IMR-90 (cell line): ENCODE data around the gene EGFL8. TPM values are rescaled to one million over a fixed set of nuclear protein-coding genes. Genes with fewer than 3 reads are reported as not detected.

Experiments
- ATAC-seq: fragments of 200-7000 bp; cut with Tn5 transposase; 2 replicates; pipeline ENCODE4 v1.9.1; 2020; ENCODE audit warnings: low read depth, mild to moderate bottlenecking, moderate library complexity
- BruUV-seq: library from RNA; stranded (reverse); fragments of 400-500 nt; replicated peaks from 2 replicates; lab custom pipeline; 2021; lab: Mats Ljungman, UMichigan
- CTCF ChIA-PET: fragments of 300-600 bp; formaldehyde crosslinking; extraction: SDS; loops from one replicate; lab custom pipeline; 2021; ENCODE audit warnings: antibody characterized with exemption; lab: Yijun Ruan, JAX
- POLR2A ChIA-PET: fragments of 300-600 bp; sonication (Branson Sonifier 250); formaldehyde crosslinking; loops from one replicate; lab custom pipeline; 2022; ENCODE audit warnings: antibody characterized with exemption; ENCODE audit not compliant: unreplicated experiment; lab: Charles Lee
- DNase-seq: peaks from one replicate; pipeline ENCODE4 v3.0.0; 2013
- H2AFZ ChIP-seq: replicated peaks from 2 replicates; pipeline ENCODE3; 2013; ENCODE audit warnings: low read length, mild to moderate bottlenecking; ENCODE audit not compliant: poor library complexity
- H2AK5ac ChIP-seq: 2 replicates; pipeline ENCODE4 v1.6.1; 2013; ENCODE audit warnings: low read depth, low read length, inconsistent platforms
- H2AK9ac ChIP-seq: replicated peaks from 2 replicates; pipeline ENCODE3; 2013; ENCODE audit warnings: mild to moderate bottlenecking, low read depth, low read length, moderate library complexity; ENCODE audit not compliant: poor library complexity
- H2BK120ac ChIP-seq: 2 replicates; pipeline ENCODE4 v1.6.1; 2013; ENCODE audit warnings: low read depth, low read length, inconsistent platforms
- H2BK15ac ChIP-seq: 3 replicates; pipeline ENCODE4 v1.6.1; 2013; ENCODE audit warnings: low read depth, low read length, inconsistent platforms
- H2BK20ac ChIP-seq: 2 replicates; pipeline ENCODE4 v1.6.1; 2013; ENCODE audit warnings: low read depth, mild to moderate bottlenecking, inconsistent platforms, low read length, moderate library complexity
- H2BK5ac ChIP-seq: 2 replicates; pipeline ENCODE4 v1.6.1; 2013; ENCODE audit warnings: mild to moderate bottlenecking, low read depth, low read length, inconsistent platforms; ENCODE audit not compliant: poor library complexity, severe bottlenecking
- H3K14ac ChIP-seq: replicated peaks from 2 replicates; pipeline ENCODE4 v1.6.1; 2013; ENCODE audit warnings: low read depth, low read length, inconsistent platforms
- H3K18ac ChIP-seq: 2 replicates; pipeline ENCODE4 v1.6.1; 2013; ENCODE audit warnings: low read depth, low read length, control low read depth
- H3K23ac ChIP-seq: 2 replicates; pipeline ENCODE4 v1.6.1; 2013; ENCODE audit warnings: low read depth, low read length, inconsistent platforms
- H3K27ac ChIP-seq: 2 replicates; pipeline ENCODE4 v1.5.1; 2013; ENCODE audit warnings: mild to moderate bottlenecking, control low read depth, low read length; ENCODE audit not compliant: insufficient read depth
- H3K27me3 ChIP-seq: 2 replicates; pipeline ENCODE4 v1.6.1; 2013; ENCODE audit warnings: low read length; ENCODE audit not compliant: control insufficient read depth, insufficient read depth
- H3K36me3 ChIP-seq: 2 replicates; pipeline ENCODE4 v1.6.1; 2013; ENCODE audit warnings: low read length, mixed read lengths; ENCODE audit not compliant: control insufficient read depth, insufficient read depth
- H3K4ac ChIP-seq: 2 replicates; pipeline ENCODE4 v1.6.1; 2013; ENCODE audit warnings: low read depth, low read length, inconsistent platforms
- H3K4me1 ChIP-seq: 2 replicates; pipeline ENCODE4 v1.6.1; 2013; ENCODE audit warnings: low read length, mixed read lengths; ENCODE audit not compliant: control insufficient read depth, insufficient read depth
- H3K4me2 ChIP-seq: 2 replicates; pipeline ENCODE4 v1.6.1; 2013; ENCODE audit warnings: low read depth, mild to moderate bottlenecking, control low read depth, low read length, moderate library complexity
- H3K4me3 ChIP-seq: 2 replicates; pipeline ENCODE4 v1.5.1; 2013; ENCODE audit warnings: low read depth, mild to moderate bottlenecking, control low read depth, low read length, moderate library complexity; ENCODE audit not compliant: insufficient read depth
- H3K56ac ChIP-seq: 2 replicates; pipeline ENCODE4 v1.6.1; 2013; ENCODE audit warnings: low read length, inconsistent platforms; ENCODE audit not compliant: insufficient read depth; ENCODE audit errors: extremely low read depth
- H3K79me1 ChIP-seq, 2 experiments: 2 replicates each; pipeline ENCODE4 v1.6.1; 2013; ENCODE audit warnings: low read length in 2 of 2, inconsistent platforms in 1 of 2, low read depth in 1 of 2
- H3K9ac ChIP-seq: 2 replicates; pipeline ENCODE4 v1.6.1; 2013; ENCODE audit warnings: low read depth, low read length, control low read depth
- H3K9me1 ChIP-seq: 2 replicates; pipeline ENCODE4 v1.6.1; 2013; ENCODE audit warnings: low read length, inconsistent platforms; ENCODE audit not compliant: insufficient read depth
- H3K9me3 ChIP-seq: 2 replicates; pipeline ENCODE4 v1.6.1; 2013; ENCODE audit warnings: low read length; ENCODE audit not compliant: control insufficient read depth, insufficient read depth
- H4K20me1 ChIP-seq: 2 replicates; pipeline ENCODE4 v1.6.1; 2013; ENCODE audit warnings: low read length, inconsistent platforms; ENCODE audit not compliant: insufficient read depth
- H4K5ac ChIP-seq: 2 replicates; pipeline ENCODE4 v1.6.1; 2013; ENCODE audit warnings: mild to moderate bottlenecking, low read depth, low read length, control low read depth
- H4K8ac ChIP-seq, 2 experiments: 2 replicates each; pipeline ENCODE4 v1.6.1; 2013; ENCODE audit warnings: low read depth in 2 of 2, low read length in 2 of 2, control low read depth in 1 of 2, inconsistent platforms in 1 of 2
- H4K91ac ChIP-seq: 2 replicates; pipeline ENCODE4 v1.6.1; 2013; ENCODE audit warnings: low read depth, low read length, inconsistent platforms; ENCODE audit not compliant: insufficient read depth
- CEBPB ChIP-seq: IDR thresholded peaks from 2 replicates; pipeline ENCODE4 v1.6.1; 2012; ENCODE audit warnings: low read depth, low read length, improper control_type of control experiment
- CHD1 ChIP-seq: IDR thresholded peaks from 2 replicates; pipeline ENCODE4 v1.6.1; 2012; ENCODE audit warnings: low read depth, low read length, improper control_type of control experiment
- ELK1 ChIP-seq: fragments of 150-350 bp; IDR thresholded peaks from 2 replicates; pipeline ENCODE4 v1.6.1; 2016; ENCODE audit warnings: low read depth, mild to moderate bottlenecking, low read length, moderate library complexity, borderline replicate concordance
- MXI1 ChIP-seq: IDR thresholded peaks from 2 replicates; pipeline ENCODE4 v1.6.1; 2012; ENCODE audit warnings: low read depth, mild to moderate bottlenecking, low read length, moderate library complexity, borderline replicate concordance
- NFE2L2 ChIP-seq: fragments of 150-350 bp; IDR thresholded peaks from 2 replicates; pipeline ENCODE4 v1.6.1; 2016; ENCODE audit warnings: low read depth, mild to moderate bottlenecking, low read length
- POLR2A ChIP-seq: IDR thresholded peaks from 2 replicates; pipeline ENCODE4 v1.6.1; 2012; ENCODE audit warnings: mild to moderate bottlenecking, low read depth, low read length
- RCOR1 ChIP-seq: IDR thresholded peaks from 2 replicates; pipeline ENCODE4 v1.6.1; 2012; ENCODE audit warnings: mild to moderate bottlenecking, low read length, improper control_type of control experiment; ENCODE audit not compliant: insufficient replicate concordance
- SMC3 ChIP-seq: fragments of 150-350 bp; IDR thresholded peaks from 2 replicates; pipeline ENCODE4 v1.6.1; 2016; ENCODE audit warnings: low read depth, mild to moderate bottlenecking, antibody characterized with exemption, low read length, moderate library complexity
- WGBS, 2 experiments: methylation state at CpG; one replicate each; pipeline versions ENCODE4 v1.1.5 to v1.1.7; 2013; ENCODE audit warnings: missing lambda C conversion rate in 2 of 2; ENCODE audit not compliant: insufficient read length in 1 of 2; ENCODE audit errors: extremely low coverage in 2 of 2; 5-methylcytosine and 5-hydroxymethylcytosine counted together
- dilution Hi-C: fragments of 300-500 bp; cut with HindIII; formaldehyde crosslinking; loops from one replicate; pipeline ENCODE4 v1.14.3; 2018; ENCODE audit warnings: low sequenced_read_pairs; ENCODE audit not compliant: unreplicated experiment
- in situ Hi-C: fragments of 300-500 bp; cut with MboI; formaldehyde crosslinking; loops from 3 replicates; pipeline ENCODE4 v1.14.3; 2019; ENCODE audit warnings: low sequenced_read_pairs, inconsistent platforms, mixed read lengths
- intact Hi-C: fragments of 100-400 bp; cut with micrococcal nuclease; formaldehyde crosslinking; loops from 2 replicates; pipeline ENCODE4 v1.10.0; 2022
- polyA plus RNA-seq, 3 experiments: library from polyadenylated mRNA; depleted of rRNA; stranded (reverse); fragments of >200 nt; gene quantifications; 2 replicates each; pipeline ENCODE4 v1.2.3, GENCODE V29; 2012; ENCODE audit warnings: low replicate concordance in 1 of 3
- total RNA-seq: library from RNA; depleted of rRNA; stranded (reverse); fragments of >200 nt; gene quantifications from 2 replicates; pipeline ENCODE4 v1.2.3, GENCODE V29; 2012

EGFL8 gene
- total and polyA plus RNA-seq, 2 of the 4 experiments (the other 2 are of a cell fraction): 0.18 to 4.7 TPM

DNA sequence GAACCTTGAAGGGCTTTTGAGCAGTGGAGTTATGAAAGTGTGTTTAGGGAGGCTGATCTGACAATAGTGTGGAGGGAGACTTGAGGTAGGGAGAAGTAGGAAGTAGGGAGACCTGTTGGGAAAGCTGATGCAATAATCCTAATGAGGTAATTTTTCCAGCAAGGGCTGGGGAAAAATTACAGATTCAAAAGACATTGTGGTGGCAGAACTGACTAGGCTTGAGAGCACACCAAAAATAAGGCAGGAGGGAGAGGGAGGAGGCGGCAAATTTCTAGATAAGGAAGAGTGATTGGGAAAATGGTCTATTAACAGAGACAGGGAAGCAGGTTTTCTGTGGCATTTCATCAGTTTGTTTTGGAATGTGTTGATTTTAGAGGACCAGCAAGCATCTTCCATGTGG is 18.1 kb upstream of the EGFL8 start:
- H4K5ac ChIP-seq: no peak overlapping the region
- H3K36me3 ChIP-seq: peaks cover 2% of the 10 kb centered on the region; the same call in 1 of the 2 replicates
- no peak overlapping the region for H3K18ac ChIP-seq
- H3K23ac ChIP-seq: no peak overlapping the region
- H3K79me1 ChIP-seq: no peaks in the 10 kb centered on the region
- H4K20me1 ChIP-seq: no peaks in the 10 kb centered on the region
- peaks cover 4% of the 10 kb centered on the region; the same call in 1 of the 2 replicates for H3K4me1 ChIP-seq
- ChIA-PET POLR2A (no interaction called here), CTCF (interaction anchor here (0.9 kb wide), 2 partner anchors 10 kb away, joined by 3 to 4 read pairs; no protein-coding TSS in a partner anchor)
- peaks cover 2% of the 10 kb centered on the region; the same call in 1 of the 2 replicates for H3K9me3 ChIP-seq
- no peak for ATAC-seq
- intact Hi-C loops (no loop called here), in situ Hi-C loops (no loop called here), dilution Hi-C loops (no loop called here)
- peaks cover 27% of the 10 kb centered on the region for H3K27me3 ChIP-seq
- H3K27ac ChIP-seq: no peak overlapping the region
- H3K4me3 ChIP-seq: no peak overlapping the region
- no peak for DNase-seq
- H3K56ac ChIP-seq: no peak overlapping the region
- H2AK9ac ChIP-seq: no peak overlapping the region
- H3K14ac ChIP-seq: no peak overlapping the region
- H3K9ac ChIP-seq: 0 out of 2 replicates have a peak overlapping the region, but pooled peaks have one; percentile 17
- H3K9me1 ChIP-seq: 0 out of 2 replicates have a peak, but pooled peaks cover 3% of the 10 kb centered on the region
- H2BK15ac ChIP-seq: no peak overlapping the region; the same call in 2 of the 3 replicates
- H3K4ac ChIP-seq: no peak overlapping the region
- TF ChIP-seq POLR2A (no peak), SMC3 (no peak), ELK1 (no peak), MXI1 (no peak), NFE2L2 (no peak), CHD1 (no peak), CEBPB (peak; percentile 54; the same call in 1 of the 2 replicates), RCOR1 (no peak)
- H3K4me2 ChIP-seq: no peak overlapping the region
- H2BK120ac ChIP-seq: no peak overlapping the region
- H2BK5ac ChIP-seq: no peak overlapping the region
- BruUV-seq: no TSS peak
- H2BK20ac ChIP-seq: peak overlapping the region; percentile 4; the same call in 1 of the 2 replicates
- no peak overlapping the region for H2AK5ac ChIP-seq
- H4K8ac ChIP-seq: no peak overlapping the region
- no peak overlapping the region for H2AFZ ChIP-seq
- no peak overlapping the region for H4K91ac ChIP-seq
- WGBS, 2 experiments: no CpG with 5 or more reads among the region's 1 CpG
